K562 (cell line): ENCODE results near the gene ANKS1B. TPM values are rescaled to one million over a fixed set of nuclear protein-coding genes. Genes with fewer than 3 reads are reported as not detected.

Source experiments
- ATAC-seq: fragments of 200-7000 bp; cut with Tn5 transposase; 3 replicates; pipeline ENCODE4 v1.9.1; 2020; ENCODE audit warnings: moderate library complexity
- BruUV-seq: library from RNA; stranded (reverse); fragments of 400-500 nt; replicated peaks from 2 replicates; lab custom pipeline; 2021; lab: Mats Ljungman, UMichigan
- CTCF ChIA-PET: fragments of 300-600 bp; formaldehyde crosslinking; extraction: SDS; loops from one replicate; lab custom pipeline; 2021; ENCODE audit warnings: low intra/inter-chr PET ratio; lab: Yijun Ruan, JAX
- POLR2A ChIA-PET: fragments of 300-600, 350-650 bp; sonication (Branson Sonifier 250); formaldehyde crosslinking; extraction: SDS; loops from one replicate; lab custom pipeline; 2021; ENCODE audit warnings: antibody characterized with exemption, inconsistent platforms; lab: Yijun Ruan, JAX
- DNase-seq, 4 experiments: peaks; one replicate each; pipeline versions ENCODE4 v3.0.0 to v3.0.0-alpha.2; 2011 to 2018; ENCODE audit warnings: low spot score in 3 of 4, mixed read lengths in 3 of 4; ENCODE audit errors: extremely low read depth in 1 of 4
- FAIRE-seq: peaks from 2 replicates; lab custom pipeline; 2011; peaks lifted over from hg19 to GRCh38; lab: Jason Lieb, UNC
- H2AFZ ChIP-seq: 2 replicates; pipeline ENCODE4 v1.6.0; 2011; ENCODE audit warnings: low read depth, low read length, control low read depth, inconsistent platforms
- H3K27ac ChIP-seq: fragments of 200-600 bp; 3 replicates; pipeline ENCODE4 v1.8.0; 2011; ENCODE audit warnings: low read depth, mild to moderate bottlenecking, control low read depth, inconsistent platforms, low read length, moderate library complexity, mixed read lengths; ENCODE audit errors: extremely low read depth
- H3K27me3 ChIP-seq, 2 experiments: fragments of 300-600 bp in 1 of 2; 2 replicates in 1 of 2; 3 replicates in 1 of 2; pipeline versions ENCODE4 v1.6.0 to v1.8.0; 2011; ENCODE audit warnings: inconsistent platforms in 2 of 2, low read length in 2 of 2, mild to moderate bottlenecking in 1 of 2, mixed read lengths in 1 of 2, moderate library complexity in 1 of 2; ENCODE audit not compliant: control insufficient read depth in 2 of 2, insufficient read depth in 2 of 2
- H3K36me3 ChIP-seq: fragments of 300-600 bp; 3 replicates; pipeline ENCODE4 v1.8.0; 2011; ENCODE audit warnings: mild to moderate bottlenecking, low read length, inconsistent platforms; ENCODE audit not compliant: control insufficient read depth, insufficient read depth
- H3K4me1 ChIP-seq, 2 experiments: fragments of 200-600 bp in 1 of 2; replicated peaks in 1 of 2; 2 replicates in 1 of 2; 3 replicates in 1 of 2; pipeline versions ENCODE4 v1.5.1 to v1.8.0; 2011; ENCODE audit warnings: inconsistent platforms in 2 of 2, low read length in 2 of 2, mild to moderate bottlenecking in 1 of 2, mixed read lengths in 1 of 2, moderate library complexity in 1 of 2; ENCODE audit not compliant: control insufficient read depth in 2 of 2, insufficient read depth in 2 of 2
- H3K4me2 ChIP-seq: 2 replicates; pipeline ENCODE4 v1.6.1; 2011; ENCODE audit warnings: low read length, control low read depth, inconsistent platforms, mixed read lengths; ENCODE audit not compliant: insufficient read depth
- H3K4me3 ChIP-seq: fragments of 200-600 bp; sonication (generic), shearing (Covaris generic); 2 replicates; pipeline ENCODE4 v1.5.1; 2016; ENCODE audit warnings: control low read depth, inconsistent platforms
- H3K79me2 ChIP-seq: fragments of 200-600 bp; 3 replicates; pipeline ENCODE4 v1.8.0; 2011; ENCODE audit warnings: low read length, inconsistent platforms; ENCODE audit not compliant: control insufficient read depth, insufficient read depth
- H3K9ac ChIP-seq, 2 experiments: 2 replicates each; pipeline versions ENCODE4 v1.6.0 to v1.6.1; 2011; ENCODE audit warnings: low read depth in 2 of 2, low read length in 2 of 2, control low read depth in 1 of 2, inconsistent platforms in 1 of 2, mild to moderate bottlenecking in 1 of 2, mixed read lengths in 1 of 2; ENCODE audit not compliant: insufficient read depth in 1 of 2
- H3K9me1 ChIP-seq: one replicate; pipeline ENCODE4 v1.6.0; 2011; ENCODE audit warnings: inconsistent platforms, mild to moderate bottlenecking, low read length, moderate library complexity; ENCODE audit not compliant: control insufficient read depth, insufficient read depth
- H3K9me3 ChIP-seq: replicated peaks from 2 replicates; pipeline ENCODE4 v1.5.1; 2011; ENCODE audit warnings: low read depth, low read length, inconsistent platforms; ENCODE audit not compliant: control insufficient read depth, insufficient read depth
- H4K20me1 ChIP-seq: replicated peaks from 2 replicates; pipeline ENCODE4 v1.6.1; 2011; ENCODE audit warnings: low read length, inconsistent platforms, mixed read lengths; ENCODE audit not compliant: control insufficient read depth, insufficient read depth
- CCAR2 ChIP-seq: fragments of 200-400 bp; formaldehyde crosslinking; IDR thresholded peaks from 2 replicates; pipeline ENCODE4 v1.6.1; 2017; ENCODE audit warnings: mild to moderate bottlenecking, low read depth, low read length
- DNMT1 ChIP-seq: fragments of 450-650 bp; IDR thresholded peaks from 2 replicates; pipeline ENCODE4 v1.6.1; 2016; ENCODE audit warnings: antibody characterized with exemption, mild to moderate bottlenecking
- FOXJ3 ChIP-seq: sonication (generic); formaldehyde crosslinking; IDR thresholded peaks from 2 replicates; pipeline ENCODE4 v1.4.0; 2020; ENCODE audit warnings: mild to moderate bottlenecking, missing genetic modification reagents
- FOXM1 ChIP-seq, 2 experiments: fragments of 450-650 bp in 1 of 2; sonication (generic) in 1 of 2; formaldehyde crosslinking in 1 of 2; IDR thresholded peaks; 2 replicates each; pipeline versions ENCODE4 v1.6.1 to v1.9.0; 2017 to 2022; ENCODE audit warnings: low read depth in 2 of 2, mild to moderate bottlenecking in 2 of 2, missing genetic modification reagents in 1 of 2, moderate library complexity in 1 of 2
- HMG20B ChIP-seq: fragments of 250-450 bp; sonication (Bioruptor Pico); IDR thresholded peaks from 2 replicates; pipeline ENCODE4 v1.5.0; 2021; ENCODE audit warnings: mild to moderate bottlenecking
- JUND ChIP-seq, 2 experiments: IDR thresholded peaks; 2 replicates in 1 of 2; 3 replicates in 1 of 2; pipeline ENCODE4 v1.6.1; 2011; ENCODE audit warnings: borderline replicate concordance in 2 of 2, low read depth in 2 of 2, low read length in 2 of 2, improper control_type of control experiment in 1 of 2, missing biosample characterization in 1 of 2, missing genetic modification characterization in 1 of 2, missing genetic modification reagents in 1 of 2
- KAT8 ChIP-seq: fragments of 450-650 bp; IDR thresholded peaks from 2 replicates; pipeline ENCODE4 v1.6.1; 2016; ENCODE audit warnings: low read depth, mild to moderate bottlenecking
- MAX ChIP-seq: sonication (generic); formaldehyde crosslinking; IDR thresholded peaks from 2 replicates; pipeline ENCODE4 v1.9.0; 2022; ENCODE audit warnings: mild to moderate bottlenecking, missing genetic modification reagents
- PHF21A ChIP-seq: fragments of 450-650 bp; IDR thresholded peaks from 2 replicates; pipeline ENCODE4 v1.6.1; 2017; ENCODE audit warnings: low read depth, borderline replicate concordance
- POLR3A ChIP-seq: IDR thresholded peaks from 2 replicates; pipeline ENCODE4 v1.6.1; 2011; ENCODE audit warnings: borderline replicate concordance, mild to moderate bottlenecking, moderate library complexity; ENCODE audit not compliant: insufficient read length, insufficient read depth; ENCODE audit errors: extremely low read depth
- SAFB ChIP-seq: fragments of 200-400 bp; formaldehyde crosslinking; IDR thresholded peaks from 2 replicates; pipeline ENCODE4 v1.6.1; 2017; ENCODE audit warnings: low read depth, low read length, borderline replicate concordance
- TAL1 ChIP-seq: fragments of 450-650 bp; IDR thresholded peaks from 2 replicates; pipeline ENCODE4 v1.6.1; 2016; ENCODE audit warnings: mild to moderate bottlenecking
- TRIM24 ChIP-seq, 2 experiments: fragments of 450-650 bp; IDR thresholded peaks; 2 replicates each; pipeline ENCODE4 v1.6.1; 2016
- YY1 ChIP-seq, 3 experiments: IDR thresholded peaks; 2 replicates each; pipeline ENCODE4 v1.6.1; 2011; ENCODE audit warnings: low read length in 2 of 3, mild to moderate bottlenecking in 2 of 3, moderate library complexity in 2 of 3, borderline replicate concordance in 1 of 3, control low read depth in 1 of 3, low read depth in 1 of 3; ENCODE audit not compliant: insufficient read depth in 3 of 3, insufficient replicate concordance in 2 of 3, control insufficient read depth in 1 of 3, insufficient read length in 1 of 3; ENCODE audit errors: extremely low read depth in 1 of 3
- ZBTB8A ChIP-seq: fragments of 450-650 bp; IDR thresholded peaks from 2 replicates; pipeline ENCODE4 v1.6.1; 2018; ENCODE audit warnings: mild to moderate bottlenecking, moderate library complexity; ENCODE audit not compliant: partially characterized antibody
- ZFP30 ChIP-seq: fragments of 250-450 bp; sonication (Bioruptor Pico); IDR thresholded peaks from 2 replicates; pipeline ENCODE4 v1.8.0; 2022; ENCODE audit warnings: moderate library complexity, mild to moderate bottlenecking, inconsistent platforms, borderline replicate concordance
- ZNF140 ChIP-seq: fragments of 250-450 bp; sonication (Bioruptor Pico); IDR thresholded peaks from 2 replicates; pipeline ENCODE4 v1.8.0; 2021; ENCODE audit warnings: moderate library complexity, mild to moderate bottlenecking, inconsistent platforms
- ZNF354B ChIP-seq: fragments of 250-450 bp; sonication (Bioruptor Pico); IDR thresholded peaks from 2 replicates; pipeline ENCODE4 v1.4.0; 2020
- ZNF639 ChIP-seq, 2 experiments: fragments of 200-800 bp in 1 of 2; sonication (Bioruptor generic) in 1 of 2; sonication (generic) in 1 of 2; formaldehyde crosslinking in 1 of 2; IDR thresholded peaks in 1 of 2; conservative IDR thresholded peaks in 1 of 2; 2 replicates each; pipeline versions ENCODE4 v1.5.0 to v1.6.1; 2016 to 2020; ENCODE audit warnings: missing compliant biosample characterization in 1 of 2, missing genetic modification characterization in 1 of 2, missing genetic modification reagents in 1 of 2
- in situ Hi-C: fragments of 300-500 bp; cut with MboI; formaldehyde crosslinking; loops from 4 replicates; pipeline ENCODE4 v1.15.0; 2018; ENCODE audit warnings: inconsistent platforms, mixed read lengths
- intact Hi-C: fragments of 100-400 bp; cut with micrococcal nuclease; formaldehyde crosslinking; loops from 2 replicates; pipeline ENCODE4 v1.14.2; 2022
- polyA plus RNA-seq, 8 experiments: library from polyadenylated mRNA; depleted of rRNA in 4 of 8; stranded (reverse) in 5 of 8; unstranded in 3 of 8; fragments of >200 nt; fragmentation: Nextera tagmentation in 2 of 8; fragmentation: Illumina TruSeq in 1 of 8; extraction: Ambion mirVana in 2 of 8; extraction: Trizol in 1 of 8; gene quantifications; 2 replicates each; pipeline versions ENCODE4 v1.2.1 to v1.2.3, GENCODE V29; 2011 to 2014; ENCODE audit warnings: inconsistent platforms in 1 of 8, missing spikeins in 1 of 8
- total RNA-seq, 7 experiments: library from RNA; depleted of rRNA in 6 of 7; stranded (reverse); fragments of >200 nt in 6 of 7; fragmentation: Illumina TruSeq in 2 of 7; extraction: Trizol in 2 of 7; gene quantifications; 2 replicates each; pipeline versions ENCODE4 v1.2.1 to v1.2.3, GENCODE V29; 2011 to 2021; ENCODE audit warnings: low replicate concordance in 1 of 7
- TF ChIP-seq, protein P1 (sequence below): IDR thresholded peaks from 2 replicates; pipeline ENCODE4 v1.6.1; 2011; ENCODE audit not compliant: insufficient read length; ENCODE audit errors: extremely low read depth

ANKS1B gene
- total and polyA plus RNA-seq, 9 of the 15 experiments (the other 6 are each of a cell fraction or from before 2014, with no cell fraction given), result 0.04 to 0.47 (median 0.28) TPM; not detected in 4

GRCh38 chr12:99712281-99712680 lies 272.5 kb downstream of the ANKS1B start:
- POLR2A ChIA-PET, result no interaction called here
- BruUV-seq, result no TSS peak
- no peaks in the 10 kb centered on the region for H3K27me3 ChIP-seq
- no peak for FAIRE-seq
- no peaks in the 10 kb centered on the region for H3K9me3 ChIP-seq
- H3K9ac ChIP-seq, result no peak overlapping the region
- TF ChIP-seq, protein P1, sequence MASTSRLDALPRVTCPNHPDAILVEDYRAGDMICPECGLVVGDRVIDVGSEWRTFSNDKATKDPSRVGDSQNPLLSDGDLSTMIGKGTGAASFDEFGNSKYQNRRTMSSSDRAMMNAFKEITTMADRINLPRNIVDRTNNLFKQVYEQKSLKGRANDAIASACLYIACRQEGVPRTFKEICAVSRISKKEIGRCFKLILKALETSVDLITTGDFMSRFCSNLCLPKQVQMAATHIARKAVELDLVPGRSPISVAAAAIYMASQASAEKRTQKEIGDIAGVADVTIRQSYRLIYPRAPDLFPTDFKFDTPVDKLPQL, result no peak
- TF ChIP-seq MAX (no peak), KAT8 (no peak), FOXJ3 (CRISPR knock-in tag) (no peak), FOXM1 (IDR thresholded peaks at IDR 0.05; ENCODE audit: low read depth) (no peak), FOXM1 (CRISPR knock-in tag; IDR thresholded peaks at IDR 0.05; ENCODE audit: low read depth) (no peak), PHF21A (no peak), ZNF140 (CRISPR knock-in tag) (no peak), DNMT1 (no peak), HMG20B (no peak), SAFB (no peak), ZNF639 (CRISPR knock-in tag; conservative IDR thresholded peaks at IDR 0.05 in 1 of 2, IDR thresholded peaks at IDR 0.05 in 1 of 2) (no peak), POLR3A (no peak), ZBTB8A (no peak), TAL1 (no peak), JUND (IDR thresholded peaks at IDR 0.05; ENCODE audit: borderline replicate concordance, low read depth, low read length) (no peak), JUND (tag; IDR thresholded peaks at IDR 0.05; ENCODE audit: borderline replicate concordance, low read depth, low read length) (no peak), YY1 (IDR thresholded peaks at IDR 0.05; ENCODE audit: borderline replicate concordance in 1 of 3, control insufficient read depth in 1 of 3, extremely low read depth in 1 of 3, insufficient read depth in 3 of 3, insufficient read length in 1 of 3, insufficient replicate concordance in 2 of 3, low read depth in 1 of 3, low read length in 2 of 3) (no peak), ZNF354B (CRISPR knock-in tag) (no peak), ZFP30 (no peak), TRIM24 (IDR thresholded peaks at IDR 0.05) (no peak), CCAR2 (no peak)
- in situ Hi-C loops, result no loop called here
- no peak for DNase-seq
- no peak for ATAC-seq
- intact Hi-C loops, result no loop called here
- H3K4me2 ChIP-seq, result no peak overlapping the region
- CTCF ChIA-PET, result no interaction called here
- no peaks in the 10 kb centered on the region for H3K4me1 ChIP-seq
- H4K20me1 ChIP-seq, result no peaks in the 10 kb centered on the region
- H3K79me2 ChIP-seq, result no peaks in the 10 kb centered on the region
- no peak overlapping the region for H3K4me3 ChIP-seq
- H3K36me3 ChIP-seq, result no peaks in the 10 kb centered on the region
- H3K27ac ChIP-seq, result no peak overlapping the region
- no peak overlapping the region for H2AFZ ChIP-seq
- H3K9me1 ChIP-seq, result no peaks in the 10 kb centered on the region
